H1 (cell line): ENCODE measurements around the gene MARCHF2. TPM values are rescaled to one million over a fixed set of nuclear protein-coding genes. Genes with fewer than 3 reads are reported as not detected.
"Not testable (repeated sequence)": the region's sequence is repeated elsewhere in the genome, so short reads cannot be mapped to it uniquely, and the experiment has no call there.

Experiments used
- CTCF ChIA-PET: fragments of 300-600 bp; sonication (Branson Sonifier 250); formaldehyde crosslinking; loops from one replicate; lab custom pipeline; 2021; ENCODE audit not compliant: partially characterized antibody; lab: Charles Lee
- POLR2A ChIA-PET: fragments of 300-600 bp; sonication (Branson Sonifier 250); formaldehyde crosslinking; loops from one replicate; lab custom pipeline; 2021; ENCODE audit warnings: inconsistent platforms; ENCODE audit not compliant: partially characterized antibody; lab: Charles Lee
- DNase-seq, 2 experiments: peaks; one replicate each; pipeline versions ENCODE4 v3.0.0 to v3.0.0-alpha.2; 2010 to 2022; ENCODE audit warnings: low spot score in 2 of 2, low read depth in 1 of 2, mixed read lengths in 1 of 2
- FAIRE-seq: peaks from 2 replicates; lab custom pipeline; 2011; peaks lifted over from hg19 to GRCh38; lab: Jason Lieb, UNC
- H2AFZ ChIP-seq: 2 replicates; pipeline ENCODE4 v1.8.1; 2012; ENCODE audit warnings: low read length, inconsistent platforms
- H2AK5ac ChIP-seq: 2 replicates; pipeline ENCODE4 v1.6.1; 2013; ENCODE audit warnings: low read depth, low read length
- H2BK120ac ChIP-seq: replicated peaks from 2 replicates; pipeline ENCODE3; 2013; ENCODE audit warnings: low read depth, low read length, inconsistent platforms
- H2BK12ac ChIP-seq: 2 replicates; pipeline ENCODE4 v1.6.1; 2013; ENCODE audit warnings: low read depth, low read length
- H2BK15ac ChIP-seq: 2 replicates; pipeline ENCODE4 v1.6.1; 2013; ENCODE audit warnings: low read length
- H2BK20ac ChIP-seq: 2 replicates; pipeline ENCODE4 v1.6.1; 2013; ENCODE audit warnings: low read length
- H2BK5ac ChIP-seq: 2 replicates; pipeline ENCODE4 v1.6.1; 2013; ENCODE audit warnings: low read depth, low read length
- H3K14ac ChIP-seq: 2 replicates; pipeline ENCODE4 v1.6.1; 2013; ENCODE audit warnings: inconsistent platforms; ENCODE audit not compliant: insufficient read length
- H3K18ac ChIP-seq: 2 replicates; pipeline ENCODE4 v1.6.1; 2013; ENCODE audit warnings: low read length; ENCODE audit errors: extremely low read depth
- H3K23ac ChIP-seq: 2 replicates; pipeline ENCODE4 v1.6.1; 2013; ENCODE audit warnings: inconsistent platforms; ENCODE audit not compliant: insufficient read length
- H3K23me2 ChIP-seq: 2 replicates; pipeline ENCODE4 v1.6.1; 2013; ENCODE audit warnings: low read depth, low read length
- H3K27ac ChIP-seq: 2 replicates; pipeline ENCODE4 v1.6.1; 2011; ENCODE audit warnings: low read depth, low read length, inconsistent platforms
- H3K27me3 ChIP-seq, 4 experiments: replicated peaks in 1 of 4; 1 replicate in 1 of 4; 2 replicates in 3 of 4; pipeline versions ENCODE4 v1.6.1 to v1.8.1; 2011 to 2013; ENCODE audit warnings: low read length in 3 of 4, mild to moderate bottlenecking in 3 of 4, inconsistent platforms in 2 of 4, mixed read lengths in 2 of 4, moderate library complexity in 1 of 4; ENCODE audit not compliant: control insufficient read depth in 3 of 4, insufficient read depth in 3 of 4; ENCODE audit errors: extremely low read depth in 1 of 4
- H3K36me3 ChIP-seq, 4 experiments: 2 replicates each; pipeline versions ENCODE4 v1.6.1 to v1.8.1; 2011 to 2013; ENCODE audit warnings: mild to moderate bottlenecking in 4 of 4, low read length in 3 of 4, moderate library complexity in 2 of 4, control low read depth in 1 of 4, inconsistent platforms in 1 of 4; ENCODE audit not compliant: insufficient read depth in 4 of 4, control insufficient read depth in 2 of 4
- H3K4ac ChIP-seq: replicated peaks from 2 replicates; pipeline ENCODE3; 2013; ENCODE audit warnings: low read length, low read depth, mixed read lengths, inconsistent platforms; ENCODE audit not compliant: insufficient read length
- H3K4me1 ChIP-seq, 4 experiments: replicated peaks in 1 of 4; 1 replicate in 1 of 4; 2 replicates in 3 of 4; pipeline versions ENCODE4 v1.6.1 to v1.8.1; 2011 to 2013; ENCODE audit warnings: low read length in 3 of 4, inconsistent platforms in 2 of 4, mixed read lengths in 1 of 4; ENCODE audit not compliant: insufficient read depth in 4 of 4, control insufficient read depth in 3 of 4
- H3K4me2 ChIP-seq, 2 experiments: 2 replicates each; pipeline versions ENCODE4 v1.6.1 to v1.8.1; 2011 to 2013; ENCODE audit warnings: low read depth in 2 of 2, low read length in 2 of 2, control low read depth in 1 of 2, inconsistent platforms in 1 of 2, mild to moderate bottlenecking in 1 of 2; ENCODE audit not compliant: insufficient read depth in 1 of 2
- H3K4me3 ChIP-seq, 4 experiments: fragments of 200-600, 300-600 bp in 1 of 4; sonication (generic), shearing (Covaris generic), sonication (Bioruptor Twin) in 1 of 4; 2 replicates each; pipeline versions ENCODE4 v1.5.1 to v1.8.1; 2011 to 2016; ENCODE audit warnings: low read length in 4 of 4, low read depth in 3 of 4, control low read depth in 2 of 4, inconsistent platforms in 2 of 4, mild to moderate bottlenecking in 2 of 4, mixed read lengths in 1 of 4, moderate library complexity in 1 of 4; ENCODE audit not compliant: insufficient read depth in 2 of 4; ENCODE audit errors: extremely low read depth in 1 of 4
- H3K56ac ChIP-seq: replicated peaks from 2 replicates; pipeline ENCODE3; 2013; ENCODE audit warnings: low read depth, mild to moderate bottlenecking, mixed read lengths, low read length, inconsistent platforms; ENCODE audit not compliant: insufficient read length
- H3K79me1 ChIP-seq: 2 replicates; pipeline ENCODE4 v1.6.1; 2013; ENCODE audit warnings: low read depth, low read length, control low read depth
- H3K79me2 ChIP-seq, 2 experiments: 2 replicates each; pipeline versions ENCODE4 v1.6.1 to v1.8.1; 2012 to 2013; ENCODE audit warnings: low read length in 2 of 2, mild to moderate bottlenecking in 2 of 2, inconsistent platforms in 1 of 2; ENCODE audit not compliant: insufficient read depth in 2 of 2, control insufficient read depth in 1 of 2
- H3K9ac ChIP-seq, 4 experiments: replicated peaks in 1 of 4; 1 replicate in 1 of 4; 2 replicates in 3 of 4; pipeline versions ENCODE4 v1.6.1 to v1.8.1; 2011 to 2013; ENCODE audit warnings: low read depth in 3 of 4, low read length in 3 of 4, control low read depth in 2 of 4, mild to moderate bottlenecking in 2 of 4, moderate library complexity in 2 of 4, inconsistent platforms in 1 of 4; ENCODE audit errors: extremely low read depth in 1 of 4
- H3K9me3 ChIP-seq, 2 experiments: 2 replicates each; pipeline versions ENCODE4 v1.6.1 to v1.8.1; 2012 to 2013; ENCODE audit warnings: mild to moderate bottlenecking in 2 of 2, moderate library complexity in 2 of 2, control low read depth in 1 of 2, inconsistent platforms in 1 of 2, low read depth in 1 of 2, low read length in 1 of 2, mixed read lengths in 1 of 2; ENCODE audit not compliant: insufficient read depth in 2 of 2
- H4K20me1 ChIP-seq, 2 experiments: replicated peaks in 1 of 2; 2 replicates each; pipeline versions ENCODE3 to v1.8.1; 2011 to 2013; ENCODE audit warnings: inconsistent platforms in 2 of 2, low read length in 2 of 2, mild to moderate bottlenecking in 1 of 2; ENCODE audit not compliant: insufficient read depth in 2 of 2, control insufficient read depth in 1 of 2
- H4K5ac ChIP-seq: 2 replicates; pipeline ENCODE4 v1.6.1; 2013; ENCODE audit warnings: low read length, low read depth, mixed read lengths, inconsistent platforms; ENCODE audit not compliant: insufficient read length
- H4K8ac ChIP-seq: 2 replicates; pipeline ENCODE4 v1.8.0; 2013; ENCODE audit warnings: mild to moderate bottlenecking, moderate library complexity, low read length, inconsistent platforms; ENCODE audit not compliant: insufficient read depth; ENCODE audit errors: extremely low read depth
- H4K91ac ChIP-seq: replicated peaks from 2 replicates; pipeline ENCODE3; 2013; ENCODE audit warnings: low read length, mixed read lengths, inconsistent platforms; ENCODE audit not compliant: insufficient read length
- BACH1 ChIP-seq: IDR thresholded peaks from 2 replicates; pipeline ENCODE4 v1.6.1; 2012; ENCODE audit warnings: low read length, improper control_type of control experiment
- CBX5 ChIP-seq: fragments of 300-800, 300-1000 bp; sonication (generic); IDR thresholded peaks from 2 replicates; pipeline ENCODE4 v1.7.1; 2016; ENCODE audit warnings: antibody characterized with exemption, low read length, low read depth
- EGR1 ChIP-seq: IDR thresholded peaks from 2 replicates; pipeline ENCODE4 v1.6.1; 2011; ENCODE audit warnings: low read depth, low read length, borderline replicate concordance
- HDAC6 ChIP-seq: IDR thresholded peaks from one replicate; pipeline ENCODE4 v1.7.1; 2012; ENCODE audit warnings: low read depth, mild to moderate bottlenecking, inconsistent platforms, low read length, moderate library complexity
- KDM4A ChIP-seq: IDR thresholded peaks from one replicate; pipeline ENCODE4 v1.7.1; 2012; ENCODE audit warnings: low read depth, mild to moderate bottlenecking, moderate library complexity, low read length, inconsistent platforms; ENCODE audit not compliant: severe bottlenecking
- RAD21 ChIP-seq, 2 experiments: IDR thresholded peaks in 1 of 2; conservative IDR thresholded peaks in 1 of 2; 2 replicates each; pipeline ENCODE4 v1.6.1; 2011; ENCODE audit warnings: low read depth in 2 of 2, low read length in 2 of 2, improper control_type of control experiment in 1 of 2, inconsistent platforms in 1 of 2, mild to moderate bottlenecking in 1 of 2, moderate library complexity in 1 of 2
- RNF2 ChIP-seq: fragments of 200-900, 300-1000 bp; sonication (generic); IDR thresholded peaks from 2 replicates; pipeline ENCODE4 v1.7.1; 2016; ENCODE audit warnings: borderline replicate concordance, low read depth, mild to moderate bottlenecking, antibody characterized with exemption, low read length; ENCODE audit not compliant: poor library complexity, severe bottlenecking; ENCODE audit errors: missing control alignments
- RXRA ChIP-seq: IDR thresholded peaks from 2 replicates; pipeline ENCODE4 v1.6.1; 2011; ENCODE audit warnings: low read depth, mild to moderate bottlenecking, low read length, moderate library complexity; ENCODE audit not compliant: insufficient read depth
- WGBS, 2 experiments: shearing (Covaris generic) in 1 of 2; methylation state at CpG; one replicate each; pipeline versions ENCODE4 v1.1.6 to v1.1.7; 2013 to 2015; ENCODE audit warnings: low lambda C conversion rate in 2 of 2, mixed read lengths in 2 of 2, inconsistent platforms in 1 of 2, low coverage in 1 of 2, missing lambda C conversion rate in 1 of 2; ENCODE audit not compliant: insufficient replicate concordance in 2 of 2, insufficient coverage in 1 of 2, insufficient read length in 1 of 2; ENCODE audit errors: extremely low coverage in 1 of 2, missing lambda C conversion rate in 1 of 2; 5-methylcytosine and 5-hydroxymethylcytosine counted together
- polyA plus RNA-seq, 7 experiments: library from polyadenylated mRNA; depleted of rRNA in 3 of 7; stranded (reverse) in 5 of 7; unstranded in 2 of 7; fragments of >200 nt in 5 of 7; fragments of 200-250 nt in 2 of 7; gene quantifications; 1 replicate in 5 of 7; 2 replicates in 1 of 7; 4 replicates in 1 of 7; pipeline versions ENCODE4 v1.2.1 to v1.2.3, GENCODE V29; 2011 to 2013; ENCODE audit warnings: missing spikeins in 2 of 7, mixed read lengths in 2 of 7
- total RNA-seq: library from RNA; stranded (reverse); fragmentation: NEBNext Ultra II Directional; extraction: Animal tissue kit (Norgen Biotek cat#: 25700); gene quantifications from 2 replicates; pipeline ENCODE4 v1.2.1, GENCODE V29; 2021

The MARCHF2 gene
- total and polyA plus RNA-seq, 2 of the 8 experiments (the other 6 are each of a cell fraction or from before 2014, with no cell fraction given), result 18.5 to 46.2 TPM

DNA sequence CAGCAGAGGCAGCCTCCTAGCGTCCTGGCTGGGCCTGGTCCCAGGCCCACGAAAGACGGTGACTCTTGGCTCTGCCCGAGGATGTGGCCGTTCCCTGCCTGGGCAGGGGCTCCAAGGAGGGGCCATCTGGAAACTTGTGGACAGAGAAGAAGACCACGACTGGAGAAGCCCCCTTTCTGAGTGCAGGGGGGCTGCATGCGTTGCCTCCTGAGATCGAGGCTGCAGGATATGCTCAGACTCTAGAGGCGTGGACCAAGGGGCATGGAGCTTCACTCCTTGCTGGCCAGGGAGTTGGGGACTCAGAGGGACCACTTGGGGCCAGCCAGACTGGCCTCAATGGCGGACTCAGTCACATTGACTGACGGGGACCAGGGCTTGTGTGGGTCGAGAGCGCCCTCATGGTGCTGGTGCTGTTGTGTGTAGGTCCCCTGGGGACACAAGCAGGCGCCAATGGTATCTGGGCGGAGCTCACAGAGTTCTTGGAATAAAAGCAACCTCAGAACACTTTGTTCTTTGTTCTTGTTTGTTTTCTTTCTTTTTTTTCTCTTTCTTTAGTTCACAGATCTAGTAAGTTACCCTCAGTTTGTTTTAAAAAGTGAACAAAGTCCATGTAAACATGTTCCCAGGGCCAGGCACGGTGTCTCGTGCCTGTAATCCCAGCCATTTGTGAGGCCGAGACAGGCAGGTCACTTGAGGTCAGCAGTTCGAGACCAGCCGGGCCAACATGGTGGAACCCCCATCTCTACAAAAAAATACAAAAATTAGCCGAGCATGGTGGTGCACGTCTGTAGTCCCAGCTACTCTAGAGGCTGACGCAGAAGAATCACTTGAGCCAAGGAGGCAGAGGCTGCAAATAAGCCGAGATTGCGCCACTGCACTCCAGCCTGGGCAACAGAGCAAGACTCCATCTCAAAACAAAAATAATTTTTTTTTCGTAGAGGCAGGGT is 39.0 kb upstream of the MARCHF2 start (continued):
- no peak for TF ChIP-seq RNF2
- TF ChIP-seq KDM4A, result no peak
- no peak for TF ChIP-seq EGR1
- TF ChIP-seq RAD21 (IDR thresholded peaks at IDR 0.05 in 1 of 2, conservative IDR thresholded peaks at IDR 0.05 in 1 of 2; ENCODE audit: low read depth in 2 of 2, low read length in 2 of 2), result peak; percentile 30 to 52; a peak in 3 of 4 replicates
- no peak for TF ChIP-seq CBX5
- no peak for TF ChIP-seq RXRA
- no peak for TF ChIP-seq HDAC6
- no peak for TF ChIP-seq BACH1

DNA sequence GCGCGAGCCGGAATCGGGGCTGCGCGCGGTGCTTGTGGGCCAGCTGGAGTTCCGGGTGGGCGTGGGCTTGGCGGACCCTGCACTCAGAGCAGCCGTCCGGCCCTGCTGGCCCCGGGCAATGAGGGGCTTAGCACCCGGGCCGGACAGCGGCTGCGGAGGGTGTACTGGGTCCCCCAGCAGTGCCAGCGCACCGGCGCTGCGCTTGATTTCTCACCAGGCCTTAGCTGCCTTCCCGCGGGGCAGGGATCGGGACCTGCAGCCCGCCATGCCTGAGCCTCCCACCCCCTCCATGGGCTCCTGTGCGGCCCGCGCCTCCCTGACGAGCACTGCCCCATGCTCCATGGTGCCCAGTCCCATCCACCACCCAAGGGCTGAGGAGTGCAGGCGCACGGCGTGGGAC is 37.3 kb upstream of the MARCHF2 start:
- H4K91ac ChIP-seq, DNase-seq, H4K5ac ChIP-seq, H2BK12ac ChIP-seq, H3K27ac ChIP-seq, H4K8ac ChIP-seq, H3K4me1 ChIP-seq, H3K23me2 ChIP-seq, H3K36me3 ChIP-seq, H2BK120ac ChIP-seq, H3K14ac ChIP-seq, H3K79me1 ChIP-seq, H3K56ac ChIP-seq, H2AFZ ChIP-seq, H2AK5ac ChIP-seq, H2BK5ac ChIP-seq, H3K4ac ChIP-seq, FAIRE-seq, H2BK20ac ChIP-seq, H3K27me3 ChIP-seq, H3K79me2 ChIP-seq, H3K18ac ChIP-seq, H3K23ac ChIP-seq, H2BK15ac ChIP-seq, H3K4me3 ChIP-seq, H3K4me2 ChIP-seq, H3K9me3 ChIP-seq, H3K9ac ChIP-seq, H4K20me1 ChIP-seq: not testable (repeated sequence)
- 92% methylated on average over 30 of the region's 32 CpGs; no CpG with 5 or more reads in 1 of the 2 experiments for WGBS, 2 experiments
- ChIA-PET POLR2A (interaction anchor here (0.6 to 2.8 kb wide), 6 partner anchors 9 to 52 kb away, joined by 3 to 17 read pairs (median 3); partner anchors contain the start of genes ANGPTL4 and RAB11B), CTCF (interaction anchor here (0.8 to 4.9 kb wide), 7 partner anchors 8 to 86 kb away, joined by 3 to 23 read pairs (median 4); partner anchors contain the start of gene ANGPTL4)
